Astrocyte of the spinal cord (primary cell): ENCODE data around the gene AP2B1.
A peak's percentile ranks its signal among the peaks of the same experiment; 100 is the strongest.

Experiments used
- DNase-seq: peaks from one replicate; pipeline ENCODE4 v3.0.0; 2011; ENCODE audit warnings: low read depth, low spot score
- H3K4me3 ChIP-seq: 2 replicates; pipeline ENCODE4 v1.5.1; 2011; ENCODE audit warnings: low read depth, mild to moderate bottlenecking, low read length, moderate library complexity
- CTCF ChIP-seq: IDR thresholded peaks from 2 replicates; pipeline ENCODE4 v1.5.1; 2012; ENCODE audit warnings: low read depth, mild to moderate bottlenecking, low read length, inconsistent platforms
- in situ Hi-C: cut with HindIII; loops from 2 replicates; pipeline ENCODE4 v1.10.0; 2017; ENCODE audit warnings: low sequenced_read_pairs

AP2B1 gene

GRCh38 chr17:35743626-35744328 is 156.7 kb downstream of the AP2B1 start:
- H3K4me3 ChIP-seq = no peak overlapping the region
- TF ChIP-seq CTCF = no peak
- in situ Hi-C loops = no loop called here
- peak; percentile 39 for DNase-seq

GRCh38 chr17:35744830-35745229 is 157.7 kb downstream of the AP2B1 start:
- in situ Hi-C loops = no loop called here
- no peak overlapping the region for H3K4me3 ChIP-seq
- TF ChIP-seq CTCF = no peak
- DNase-seq = no peak

GRCh38 chr17:35745246-35745645 is 158.1 kb downstream of the AP2B1 start:
- no peak for DNase-seq
- in situ Hi-C loops = no loop called here
- no peak for TF ChIP-seq CTCF
- H3K4me3 ChIP-seq = no peak overlapping the region

GRCh38 chr17:35745749-35746320 is 158.7 kb downstream of the AP2B1 start:
- H3K4me3 ChIP-seq = no peak overlapping the region
- in situ Hi-C loops = no loop called here
- no peak for DNase-seq
- TF ChIP-seq CTCF = no peak

- peak; percentile 68 for DNase-seq
- in situ Hi-C loops = no loop called here
- H3K4me3 ChIP-seq = no peak overlapping the region
- TF ChIP-seq CTCF = peak; percentile 78
Measured at GRCh38 chr17:35747540-35748017, 160.5 kb downstream of the AP2B1 start.

- no peak overlapping the region for H3K4me3 ChIP-seq
- no peak for DNase-seq
- in situ Hi-C loops = no loop called here
- no peak for TF ChIP-seq CTCF
Measured at GRCh38 chr17:35748341-35748841, 161.3 kb downstream of the AP2B1 start.
